Activated CD4-positive, alpha-beta T cell treated with anti-CD3 and anti-CD28 coated beads, Interleukin-2, amount 50 U/mL, for 4 hours (primary cell): ENCODE measurements around the gene C9orf85.
"Not testable (repeated sequence)": the region's sequence is repeated elsewhere in the genome, so short reads cannot be mapped to it uniquely, and the experiment has no call there.

Experiments used
- DNase-seq, 2 experiments: peaks; one replicate each; pipeline ENCODE4 v3.0.0-alpha.2; 2020

Gene C9orf85

GRCh38 chr9:71944754-71945375, 33.4 kb downstream of the C9orf85 start:
- no peak for DNase-seq

GRCh38 chr9:71954652-71955051, 43.2 kb downstream of the C9orf85 start:
- not testable (repeated sequence) for DNase-seq

- no peak for DNase-seq
Observed at GRCh38 chr9:71955300-71955915, 44.0 kb downstream of the C9orf85 start.

GRCh38 chr9:71962328-71962727, 50.9 kb downstream of the C9orf85 start:
- no peak for DNase-seq

- not testable (repeated sequence) for DNase-seq
Observed at GRCh38 chr9:71963471-71963996, 52.1 kb downstream of the C9orf85 start.

GRCh38 chr9:71965403-71965802, 54.0 kb downstream of the C9orf85 start:
- no peak for DNase-seq

GRCh38 chr9:71966601-71967000, 55.2 kb downstream of the C9orf85 start:
- DNase-seq: no peak

GRCh38 chr9:71968541-71969090, 57.2 kb downstream of the C9orf85 start:
- DNase-seq: no peak

- DNase-seq: no peak
Observed at GRCh38 chr9:71975833-71976232, 64.4 kb downstream of the C9orf85 start.

GRCh38 chr9:71977003-71977402, 65.6 kb downstream of the C9orf85 start:
- no peak for DNase-seq

GRCh38 chr9:71980266-71981190, 69.1 kb downstream of the C9orf85 start:
- no peak for DNase-seq

- no peak for DNase-seq
Observed at GRCh38 chr9:71981944-71982343, 70.5 kb downstream of the C9orf85 start.

- no peak for DNase-seq
Observed at GRCh38 chr9:71984403-71984802, 73.0 kb downstream of the C9orf85 start.

- no peak for DNase-seq
Observed at GRCh38 chr9:71984831-71985281, 73.4 kb downstream of the C9orf85 start.

GRCh38 chr9:71985297-71985911, 74.0 kb downstream of the C9orf85 start:
- no peak for DNase-seq

GRCh38 chr9:71986900-71987299, 75.5 kb downstream of the C9orf85 start:
- no peak for DNase-seq

- no peak for DNase-seq
Observed at GRCh38 chr9:71987471-71988371, 76.3 kb downstream of the C9orf85 start.

- DNase-seq: no peak
Observed at GRCh38 chr9:71990466-71990865, 79.0 kb downstream of the C9orf85 start.

GRCh38 chr9:72005451-72005850, 94.0 kb downstream of the C9orf85 start:
- no peak for DNase-seq

- no peak for DNase-seq
Observed at GRCh38 chr9:72006501-72006900, 95.1 kb downstream of the C9orf85 start.

GRCh38 chr9:72007726-72008125, 96.3 kb downstream of the C9orf85 start:
- not testable (repeated sequence) for DNase-seq

- DNase-seq: no peak
Observed at GRCh38 chr9:72012646-72013045, 101.2 kb downstream of the C9orf85 start.
